Measurements from ENCODE around the gene CCDC106.

The CCDC106 gene

GRCh38 chr19:55618426-55618825, 29.6 kb upstream of the CCDC106 start:
- H3K36me3 ChIP-seq (ENCODE audit: insufficient read depth, low read length) = peaks cover 5% of the 10 kb centered on the region; the same call in 1 of the 2 replicates
- H3K4me3 ChIP-seq = no peak overlapping the region
- DNase-seq (ENCODE audit: low read depth, low spot score) = no peak
- H3K27ac ChIP-seq = no peak overlapping the region; the same call in 1 of the 2 replicates
- TF ChIP-seq POLR2AphosphoS5 (IDR thresholded peaks at IDR 0.05; ENCODE audit: borderline replicate concordance, low read depth, low read length) (no peak), EZH2 (IDR thresholded peaks at IDR 0.05) (no peak), FOXP2 (optimal IDR thresholded peaks at IDR 0.05; ENCODE audit: control extremely low read depth, extremely low read length, insufficient read depth) (no peak)
- H3K9ac ChIP-seq (ENCODE audit: insufficient read length) = no peak overlapping the region
- H3K9me3 ChIP-seq (ENCODE audit: low read depth, low read length) = no peaks in the 10 kb centered on the region

- no peak for DNase-seq (ENCODE audit: low read depth, low spot score)
- Histone ChIP-seq H3K36me3 (ENCODE audit: insufficient read depth, low read length) (peaks cover 5% of the 10 kb centered on the region; the same call in 1 of the 2 replicates), H3K4me3 (no peak overlapping the region), H3K9me3 (ENCODE audit: low read depth, low read length) (no peaks in the 10 kb centered on the region), H3K27ac (peak overlapping the region; percentile 71), H3K9ac (ENCODE audit: insufficient read length) (no peak overlapping the region)
- no peak for TF ChIP-seq FOXP2 (optimal IDR thresholded peaks at IDR 0.05; ENCODE audit: control extremely low read depth, extremely low read length, insufficient read depth)
- TF ChIP-seq POLR2AphosphoS5 (IDR thresholded peaks at IDR 0.05; ENCODE audit: borderline replicate concordance, low read depth, low read length) = no peak
- no peak for TF ChIP-seq EZH2 (IDR thresholded peaks at IDR 0.05)
Observed at GRCh38 chr19:55619286-55619685, 28.7 kb upstream of the CCDC106 start.

- H3K9ac ChIP-seq (ENCODE audit: insufficient read length) = no peak overlapping the region
- DNase-seq (ENCODE audit: low read depth, low spot score) = no peak
- no peak overlapping the region for H3K4me3 ChIP-seq
- no peaks in the 10 kb centered on the region for H3K9me3 ChIP-seq (ENCODE audit: low read depth, low read length)
- H3K36me3 ChIP-seq (ENCODE audit: insufficient read depth, low read length) = peaks cover 5% of the 10 kb centered on the region; the same call in 1 of the 2 replicates
- H3K27ac ChIP-seq = peak overlapping the region; percentile 64
- TF ChIP-seq POLR2AphosphoS5 (IDR thresholded peaks at IDR 0.05; ENCODE audit: borderline replicate concordance, low read depth, low read length) (no peak; the same call in 1 of the 2 replicates), FOXP2 (optimal IDR thresholded peaks at IDR 0.05; ENCODE audit: control extremely low read depth, extremely low read length, insufficient read depth) (no peak)
Observed at GRCh38 chr19:55620410-55621204, 27.4 kb upstream of the CCDC106 start.

GRCh38 chr19:55621205-55621672, 26.8 kb upstream of the CCDC106 start:
- Histone ChIP-seq H3K36me3 (ENCODE audit: insufficient read depth, low read length) (peaks cover 5% of the 10 kb centered on the region; the same call in 1 of the 2 replicates), H3K9me3 (ENCODE audit: low read depth, low read length) (no peaks in the 10 kb centered on the region), H3K27ac (no peak overlapping the region), H3K4me3 (no peak overlapping the region), H3K9ac (ENCODE audit: insufficient read length) (no peak overlapping the region)
- DNase-seq (ENCODE audit: low read depth, low spot score) = no peak
- TF ChIP-seq FOXP2 (optimal IDR thresholded peaks at IDR 0.05; ENCODE audit: control extremely low read depth, extremely low read length, insufficient read depth) = no peak
- no peak for TF ChIP-seq EZH2 (IDR thresholded peaks at IDR 0.05)
- no peak; the same call in 1 of the 2 replicates for TF ChIP-seq POLR2AphosphoS5 (IDR thresholded peaks at IDR 0.05; ENCODE audit: borderline replicate concordance, low read depth, low read length)

GRCh38 chr19:55621673-55622231, 26.3 kb upstream of the CCDC106 start:
- Histone ChIP-seq H3K27ac (no peak overlapping the region), H3K4me3 (no peak overlapping the region), H3K36me3 (ENCODE audit: insufficient read depth, low read length) (peaks cover under 1% of the 10 kb centered on the region; the same call in 1 of the 2 replicates), H3K9ac (ENCODE audit: insufficient read length) (no peak overlapping the region), H3K9me3 (ENCODE audit: low read depth, low read length) (no peaks in the 10 kb centered on the region)
- TF ChIP-seq EZH2 (IDR thresholded peaks at IDR 0.05) (no peak), FOXP2 (optimal IDR thresholded peaks at IDR 0.05; ENCODE audit: control extremely low read depth, extremely low read length, insufficient read depth) (no peak), POLR2AphosphoS5 (IDR thresholded peaks at IDR 0.05; ENCODE audit: borderline replicate concordance, low read depth, low read length) (no peak)
- DNase-seq (ENCODE audit: low read depth, low spot score) = no peak

- DNase-seq (ENCODE audit: low read depth, low spot score) = no peak
- Histone ChIP-seq H3K36me3 (ENCODE audit: insufficient read depth, low read length) (no peaks in the 10 kb centered on the region), H3K27ac (no peak overlapping the region), H3K9ac (ENCODE audit: insufficient read length) (no peak overlapping the region), H3K4me3 (no peak overlapping the region), H3K9me3 (ENCODE audit: low read depth, low read length) (no peaks in the 10 kb centered on the region)
- TF ChIP-seq POLR2AphosphoS5 (IDR thresholded peaks at IDR 0.05; ENCODE audit: borderline replicate concordance, low read depth, low read length) (no peak), FOXP2 (optimal IDR thresholded peaks at IDR 0.05; ENCODE audit: control extremely low read depth, extremely low read length, insufficient read depth) (no peak), EZH2 (IDR thresholded peaks at IDR 0.05) (no peak)
Observed at GRCh38 chr19:55622242-55622969, 25.6 kb upstream of the CCDC106 start.

GRCh38 chr19:55623130-55623529, 24.9 kb upstream of the CCDC106 start:
- H3K9me3 ChIP-seq (ENCODE audit: low read depth, low read length) = no peaks in the 10 kb centered on the region
- no peak overlapping the region for H3K27ac ChIP-seq
- H3K4me3 ChIP-seq = no peak overlapping the region
- no peak for DNase-seq (ENCODE audit: low read depth, low spot score)
- TF ChIP-seq POLR2AphosphoS5 (IDR thresholded peaks at IDR 0.05; ENCODE audit: borderline replicate concordance, low read depth, low read length) (no peak), EZH2 (IDR thresholded peaks at IDR 0.05) (no peak), FOXP2 (optimal IDR thresholded peaks at IDR 0.05; ENCODE audit: control extremely low read depth, extremely low read length, insufficient read depth) (no peak)
- H3K9ac ChIP-seq (ENCODE audit: insufficient read length) = no peak overlapping the region
- no peaks in the 10 kb centered on the region for H3K36me3 ChIP-seq (ENCODE audit: insufficient read depth, low read length)

GRCh38 chr19:55623561-55623960, 24.5 kb upstream of the CCDC106 start:
- no peak for DNase-seq (ENCODE audit: low read depth, low spot score)
- Histone ChIP-seq H3K9ac (ENCODE audit: insufficient read length) (no peak overlapping the region), H3K36me3 (ENCODE audit: insufficient read depth, low read length) (no peaks in the 10 kb centered on the region), H3K4me3 (peak overlapping the region; percentile 24; the same call in 1 of the 2 replicates), H3K27ac (no peak overlapping the region), H3K9me3 (ENCODE audit: low read depth, low read length) (no peaks in the 10 kb centered on the region)
- TF ChIP-seq EZH2 (IDR thresholded peaks at IDR 0.05) (no peak), POLR2AphosphoS5 (IDR thresholded peaks at IDR 0.05; ENCODE audit: borderline replicate concordance, low read depth, low read length) (no peak), FOXP2 (optimal IDR thresholded peaks at IDR 0.05; ENCODE audit: control extremely low read depth, extremely low read length, insufficient read depth) (no peak)
